SKM-1 treated with dmso at 0.1 percent for 144 hours (cell line): ENCODE data around the gene SPINT2.
"Not testable (repeated sequence)": the region's sequence is repeated elsewhere in the genome, so short reads cannot be mapped to it uniquely, and the experiment has no call there.

Experiments
- DNase-seq: peaks from one replicate; lab custom pipeline; 2025; ENCODE audit not compliant: unreplicated experiment; lab: John Stamatoyannopoulos, UW

The SPINT2 gene

DNA sequence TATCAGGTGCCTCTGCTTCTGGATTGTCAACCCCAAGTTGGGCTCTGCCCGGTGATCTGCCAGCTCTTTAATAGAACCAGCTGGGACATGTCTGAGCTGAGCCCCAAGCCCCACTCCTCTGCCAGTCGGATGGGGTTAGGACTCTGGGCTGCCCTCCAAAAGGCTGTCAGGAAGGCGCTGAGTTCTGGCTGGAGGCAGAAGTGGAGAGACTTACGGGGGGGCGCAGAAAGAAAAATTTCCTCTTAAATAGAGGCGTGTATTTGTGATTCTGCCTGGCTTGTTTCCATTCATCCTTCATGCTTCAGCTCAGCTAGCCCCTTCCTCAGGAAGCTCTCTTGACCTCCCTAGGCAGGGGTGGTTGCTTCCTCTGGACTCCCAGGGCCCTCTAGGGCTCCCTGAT, 54.3 kb downstream of the SPINT2 start:
- DNase-seq = no peak

DNA sequence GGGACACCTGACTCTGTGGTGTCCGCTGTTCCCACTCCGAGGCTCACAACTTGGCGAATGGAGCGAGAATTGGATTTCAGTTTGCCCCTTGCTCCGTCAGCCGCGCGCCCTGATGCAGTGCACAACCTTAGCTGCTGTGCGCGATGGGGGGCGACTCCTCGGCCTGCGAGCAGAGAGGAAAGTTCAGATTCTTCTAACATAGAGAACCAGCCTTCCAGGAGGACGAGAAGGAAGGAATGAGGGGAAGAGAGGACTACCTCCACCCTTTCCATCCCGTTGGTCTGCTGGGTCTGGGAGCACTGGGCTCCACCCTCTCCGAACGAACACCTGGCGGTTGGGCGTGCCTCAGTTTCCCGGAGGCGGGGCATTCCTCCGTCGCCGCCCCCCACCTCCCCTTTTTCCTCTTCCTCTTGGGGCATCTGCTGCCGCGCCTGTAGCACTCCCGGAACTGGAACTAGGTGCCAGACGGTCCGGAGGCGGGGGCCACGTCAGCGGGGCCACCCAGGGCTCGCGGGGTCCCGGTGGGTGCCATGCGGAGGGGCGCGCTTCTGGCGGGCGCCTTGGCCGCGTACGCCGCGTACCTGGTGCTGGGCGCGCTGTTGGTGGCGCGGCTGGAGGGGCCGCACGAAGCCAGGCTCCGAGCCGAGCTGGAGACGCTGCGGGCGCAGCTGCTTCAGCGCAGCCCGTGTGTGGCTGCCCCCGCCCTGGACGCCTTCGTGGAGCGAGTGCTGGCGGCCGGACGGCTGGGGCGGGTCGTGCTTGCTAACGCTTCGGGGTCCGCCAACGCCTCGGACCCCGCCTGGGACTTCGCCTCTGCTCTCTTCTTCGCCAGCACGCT, 55.3 kb downstream of the SPINT2 start, which contains the start of gene KCNK6:
TSS of gene KCNK6 (plus strand) at position 425 of the 838 bp plus-strand sequence. CDS start at position 531, 106 bp downstream.
- DNase-seq = no peak

DNA sequence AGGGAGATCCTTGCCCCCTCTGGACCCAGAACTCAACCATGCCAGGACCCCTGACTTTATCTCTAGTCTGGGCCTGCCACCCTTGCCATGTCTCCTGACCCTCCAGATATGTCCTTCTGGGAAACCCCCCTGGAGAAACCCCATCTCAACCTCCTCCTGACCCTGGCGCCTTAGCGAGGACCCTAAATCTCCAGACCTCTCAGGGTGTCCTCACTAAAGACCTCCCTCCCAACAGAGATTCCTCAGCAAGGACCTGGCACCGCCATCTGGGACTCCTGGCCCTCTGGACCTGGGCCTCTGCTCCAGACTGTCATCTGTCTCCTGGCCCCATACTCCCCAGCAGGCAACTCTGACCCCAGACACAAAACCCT, 56.6 kb downstream of the SPINT2 start:
- DNase-seq = no peak

DNA sequence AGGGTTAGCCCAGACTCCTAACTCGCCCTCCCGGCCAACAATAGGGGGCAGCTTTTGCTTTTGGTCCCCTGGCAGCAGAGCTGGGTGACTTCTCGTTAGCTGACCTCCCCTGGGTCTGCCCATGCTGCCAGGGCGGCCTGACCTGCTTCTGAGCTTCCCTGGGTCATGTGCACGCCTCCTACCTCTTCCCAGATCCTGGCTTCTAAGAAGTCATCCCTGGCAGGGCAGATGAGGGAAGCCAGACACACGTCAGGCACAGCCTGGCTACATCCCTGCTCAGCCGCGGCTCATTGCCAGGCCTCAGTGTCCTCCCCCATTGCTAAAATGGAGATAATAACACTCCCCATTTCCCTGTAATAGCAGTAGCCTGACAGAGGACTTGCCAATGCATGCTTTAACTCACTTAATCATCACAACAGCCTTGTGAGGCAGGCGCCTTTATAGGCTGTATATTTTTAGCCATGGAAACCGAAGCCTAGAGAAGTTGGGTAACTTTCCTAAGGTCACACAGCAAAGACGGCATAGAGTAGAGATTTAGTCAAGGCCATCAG, 57.3 kb downstream of the SPINT2 start:
- no peak for DNase-seq

DNA sequence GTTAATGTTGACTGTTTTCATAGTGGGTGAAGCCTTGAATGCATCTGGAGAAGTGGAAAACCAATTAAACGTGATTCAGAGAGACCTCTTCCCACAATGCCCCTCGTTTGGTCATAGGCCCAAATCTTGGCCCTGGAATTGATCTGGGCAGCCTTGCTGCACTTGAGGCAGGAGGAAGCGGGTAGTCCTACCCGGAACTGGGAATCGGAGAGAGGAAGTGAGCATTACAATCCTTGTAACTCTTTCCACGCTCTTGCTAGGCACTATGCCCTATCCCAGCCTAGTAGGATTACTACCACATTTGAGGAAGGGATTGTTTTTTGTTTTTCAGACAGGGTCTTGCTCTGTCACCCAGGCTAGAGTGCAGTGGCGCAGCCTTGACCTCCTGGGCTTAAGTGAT, 58.9 kb downstream of the SPINT2 start:
- no peak for DNase-seq

DNA sequence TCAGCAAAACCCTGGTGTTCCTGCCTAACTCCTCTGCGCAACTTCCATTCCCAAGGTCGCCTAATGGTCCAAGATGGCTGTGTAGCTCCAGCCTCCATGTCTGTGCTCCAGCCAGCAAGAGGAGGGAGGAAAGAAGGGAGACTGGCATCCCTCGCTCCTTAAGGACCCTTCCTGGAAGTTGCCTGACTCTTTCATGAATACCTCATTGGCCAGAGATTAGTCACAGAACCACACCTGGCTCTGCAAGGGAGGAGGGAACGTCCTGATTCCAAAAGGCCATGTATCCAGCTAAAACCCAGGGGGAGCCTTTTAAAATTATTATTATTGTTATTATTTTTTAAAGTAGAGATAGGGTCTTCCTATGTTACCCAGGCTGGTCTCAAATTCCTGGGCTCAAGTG, 60.1 kb downstream of the SPINT2 start:
- DNase-seq = no peak

DNA sequence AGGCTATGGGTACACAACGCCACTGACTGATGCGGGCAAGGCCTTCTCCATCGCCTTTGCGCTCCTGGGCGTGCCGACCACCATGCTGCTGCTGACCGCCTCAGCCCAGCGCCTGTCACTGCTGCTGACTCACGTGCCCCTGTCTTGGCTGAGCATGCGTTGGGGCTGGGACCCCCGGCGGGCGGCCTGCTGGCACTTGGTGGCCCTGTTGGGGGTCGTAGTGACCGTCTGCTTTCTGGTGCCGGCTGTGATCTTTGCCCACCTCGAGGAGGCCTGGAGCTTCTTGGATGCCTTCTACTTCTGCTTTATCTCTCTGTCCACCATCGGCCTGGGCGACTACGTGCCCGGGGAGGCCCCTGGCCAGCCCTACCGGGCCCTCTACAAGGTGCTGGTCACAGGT, 62.2 kb downstream of the SPINT2 start:
- no peak for DNase-seq

DNA sequence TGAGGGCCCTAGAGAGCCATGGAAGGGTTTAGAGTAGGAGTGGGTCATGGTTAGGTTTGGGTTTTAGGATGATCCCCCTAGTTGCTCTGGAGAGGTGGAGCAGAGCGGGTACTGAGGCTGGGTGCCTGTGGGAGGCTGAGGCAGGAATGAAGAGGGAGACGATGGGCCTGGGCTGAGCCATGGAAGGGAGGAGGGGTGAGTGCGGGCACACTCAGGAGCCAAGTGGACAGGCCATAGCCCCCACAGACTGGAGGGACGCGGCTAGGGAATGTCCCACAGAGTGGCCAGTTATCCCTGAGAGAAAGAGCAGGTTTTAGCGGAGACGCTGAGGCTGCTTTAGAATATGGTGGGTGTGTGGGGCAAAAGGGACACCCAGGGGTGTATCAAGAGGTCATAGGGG, 65.3 kb downstream of the SPINT2 start:
- DNase-seq = no peak

DNA sequence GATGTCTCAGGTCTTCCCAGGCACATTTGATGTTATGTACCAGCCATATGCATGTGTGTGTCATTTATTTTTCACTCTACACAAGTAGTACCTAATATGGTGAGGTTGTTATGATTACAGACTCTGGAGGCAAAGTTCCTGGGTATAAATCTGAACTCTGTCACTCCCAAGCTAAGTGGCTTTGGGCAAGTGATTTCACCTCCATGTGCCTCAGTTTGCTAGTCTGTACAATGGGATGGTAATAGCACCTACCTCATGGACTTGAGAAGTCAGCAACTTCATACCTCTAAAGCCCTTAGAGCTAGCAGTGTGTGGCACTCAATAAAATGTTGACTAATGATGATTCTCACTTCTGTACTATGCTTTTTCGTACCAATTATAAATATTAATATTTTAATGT, 67.4 kb downstream of the SPINT2 start:
- no peak for DNase-seq

DNA sequence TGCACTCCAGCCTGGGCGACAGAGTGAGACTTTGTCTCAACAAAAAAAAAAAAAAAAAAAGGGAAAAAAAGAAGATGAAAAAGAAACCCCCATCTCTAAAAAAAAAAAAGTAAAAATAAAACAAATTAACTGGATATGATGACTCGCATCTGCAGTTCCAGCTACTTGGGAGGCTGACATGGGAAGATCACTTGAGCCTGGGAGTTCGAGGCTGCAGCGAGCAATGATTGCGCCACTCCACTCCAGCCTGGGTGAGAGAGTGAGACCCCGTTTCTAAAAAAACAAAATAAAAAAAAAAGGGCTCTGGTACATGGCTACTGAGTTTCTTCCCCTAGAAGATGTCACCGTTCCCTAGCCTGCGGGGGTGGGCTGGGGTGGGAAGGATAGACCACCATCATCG, 68.9 kb downstream of the SPINT2 start:
- no peak for DNase-seq

DNA sequence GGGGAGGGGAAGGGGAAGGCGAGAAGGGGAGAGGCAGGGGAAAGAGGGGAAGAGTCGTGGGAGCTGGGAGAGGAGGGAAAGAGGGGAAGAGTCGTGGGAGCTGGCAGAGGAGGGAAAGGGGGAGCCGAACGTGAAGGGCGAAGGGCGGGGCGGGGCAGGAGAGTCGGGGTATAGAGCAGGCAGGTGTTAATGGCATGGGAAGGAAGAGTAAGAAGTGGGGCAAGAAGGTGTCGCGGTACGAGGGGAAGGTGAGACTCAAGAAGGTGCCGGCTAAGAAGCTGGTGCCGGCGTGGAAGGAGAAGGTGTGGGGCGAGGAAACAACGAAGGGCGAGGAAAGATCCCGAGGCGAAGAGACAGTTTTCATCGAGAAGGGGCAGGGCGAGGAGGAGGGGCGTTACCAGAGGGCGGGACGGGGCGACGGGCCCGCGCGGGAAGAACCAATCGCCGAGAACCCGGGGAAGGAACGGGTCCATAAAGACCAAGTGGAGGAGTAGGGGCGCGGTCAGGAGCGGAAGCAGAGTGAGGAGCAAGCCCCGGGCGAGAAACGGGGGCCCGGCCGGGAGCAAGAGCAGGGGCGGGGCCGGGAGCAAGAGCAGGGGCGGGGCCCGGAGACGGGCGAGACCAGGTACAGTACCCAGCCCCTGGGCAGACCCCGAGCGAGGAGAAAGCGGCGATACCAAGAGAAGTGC, 71.7 kb downstream of the SPINT2 start:
- DNase-seq = peak; percentile 92

DNA sequence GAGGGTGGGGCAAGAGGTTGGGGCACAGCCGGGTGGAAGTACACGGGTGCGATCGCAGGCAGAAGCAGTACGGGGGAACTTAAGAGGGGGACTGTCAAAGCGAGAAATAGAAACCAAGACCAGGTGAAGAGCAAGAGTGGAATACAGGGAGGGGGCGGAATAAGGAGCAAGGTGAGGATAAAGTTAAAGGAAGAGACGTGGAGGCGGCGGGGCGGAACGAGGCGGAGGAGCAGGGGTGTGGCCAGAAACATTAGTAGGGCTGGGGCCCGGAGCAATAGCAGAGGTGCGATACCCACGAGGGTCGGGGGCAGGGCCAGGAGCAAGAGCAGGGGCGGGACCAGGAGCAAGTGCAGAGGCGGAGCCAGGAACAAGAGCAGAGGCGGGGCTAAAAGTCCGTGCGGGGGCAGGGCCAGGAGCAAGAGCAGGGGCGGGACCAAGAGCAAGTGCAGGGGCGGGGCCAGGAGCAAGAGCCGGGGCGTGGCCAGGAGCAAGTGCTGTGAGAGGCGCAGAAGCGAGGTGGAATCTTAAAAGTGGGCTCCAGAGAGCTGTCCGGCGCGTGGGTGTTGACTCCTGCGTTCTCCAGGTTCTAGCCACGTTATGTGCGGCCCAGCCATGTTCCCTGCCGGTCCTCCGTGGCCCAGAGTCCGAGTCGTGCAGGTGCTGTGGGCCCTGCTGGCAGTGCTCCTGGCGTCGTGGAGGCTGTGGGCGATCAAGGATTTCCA, 72.4 kb downstream of the SPINT2 start:
- peak; percentile 96 for DNase-seq

DNA sequence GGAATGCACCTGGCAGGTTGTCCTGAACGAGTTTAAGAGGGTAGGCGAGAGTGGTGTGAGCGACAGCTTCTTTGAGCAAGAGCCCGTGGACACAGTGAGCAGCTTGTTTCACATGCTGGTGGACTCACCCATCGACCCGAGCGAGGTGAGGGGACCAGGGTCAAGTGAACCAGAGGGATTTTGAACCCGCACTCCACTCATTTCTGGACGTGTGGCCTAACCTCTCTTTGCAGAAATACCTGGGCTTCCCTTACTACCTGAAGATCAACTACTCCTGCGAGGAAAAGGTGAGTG, 72.9 kb downstream of the SPINT2 start:
- no peak for DNase-seq

DNA sequence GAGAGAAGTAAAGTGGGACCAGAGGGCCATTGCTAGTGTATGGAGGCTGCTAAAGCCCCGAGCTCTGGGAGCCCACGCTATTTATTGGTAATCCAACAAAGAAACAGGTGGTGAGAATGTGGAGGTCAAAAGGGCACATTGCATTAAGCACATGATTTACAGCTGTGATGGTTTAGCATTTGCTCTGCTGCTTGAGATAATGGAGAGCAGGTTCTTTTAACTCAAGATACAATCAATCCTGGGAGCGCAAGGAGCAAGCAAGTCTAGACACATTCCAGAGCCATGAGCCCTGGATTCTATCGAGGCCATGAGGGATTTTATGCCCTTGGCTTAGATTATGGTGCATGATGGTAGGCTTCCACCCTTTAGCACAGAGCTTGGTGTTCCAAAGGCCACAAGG, 74.6 kb downstream of the SPINT2 start:
- DNase-seq = not testable (repeated sequence)

DNA sequence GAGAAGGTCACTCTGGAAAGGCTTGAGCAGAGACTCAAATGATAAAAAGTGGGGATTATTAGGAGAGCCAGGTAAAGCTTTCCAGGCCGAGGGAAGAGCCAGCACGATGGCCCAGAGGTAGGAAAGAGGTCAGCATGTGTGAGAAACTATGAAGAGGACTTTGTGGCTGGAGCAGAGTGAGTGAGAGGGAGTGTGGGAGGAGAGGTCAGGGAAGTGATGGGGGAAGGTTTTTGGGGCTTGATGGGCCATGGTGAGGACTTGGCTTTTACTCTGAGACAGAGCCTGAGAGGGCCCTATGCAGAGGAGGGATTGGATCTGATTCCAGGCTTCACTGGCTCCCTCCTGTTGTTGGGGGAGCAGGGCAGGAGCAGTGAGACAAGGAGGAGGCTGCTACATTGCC, 76.6 kb downstream of the SPINT2 start:
- DNase-seq = no peak
